Vagina (tissue), 2 donors: ENCODE measurements around the gene AHI1. TPM values are rescaled to one million over a fixed set of nuclear protein-coding genes. Genes with fewer than 3 reads are reported as not detected.

Source experiments
- DNase-seq, 2 donors: peaks; one replicate each; pipeline ENCODE4 v3.0.0-alpha.2; 2017; ENCODE audit errors: extremely low spot score in 2 of 2
- H3K27ac ChIP-seq: fragments of 200-600 bp; sonication (generic); one replicate; pipeline ENCODE4 v1.5.1; 2019
- H3K27me3 ChIP-seq: fragments of 200-600 bp; sonication (generic); one replicate; pipeline ENCODE4 v1.5.1; 2019
- H3K36me3 ChIP-seq, 2 donors: fragments of 200-600 bp; sonication (generic); one replicate each; pipeline ENCODE4 v1.5.1; 2017 to 2019
- H3K4me1 ChIP-seq: fragments of 200-600 bp; sonication (generic); one replicate; pipeline ENCODE4 v1.5.1; 2019
- H3K4me3 ChIP-seq, 2 donors: fragments of 200-600 bp; sonication (generic); 1 replicate in 1 of 2; 2 replicates in 1 of 2; pipeline ENCODE4 v1.5.1; 2016 to 2019
- H3K9me3 ChIP-seq: fragments of 200-600 bp; sonication (generic); one replicate; pipeline ENCODE4 v1.5.1; 2019
- POLR2A ChIP-seq, 2 donors: fragments of 450-650 bp; IDR thresholded peaks; one replicate each; pipeline ENCODE4 v1.6.1; 2017; ENCODE audit warnings: antibody characterized with exemption in 2 of 2, mild to moderate bottlenecking in 2 of 2, moderate library complexity in 2 of 2
- POLR2AphosphoS5 ChIP-seq, 2 donors: sonication (generic); formaldehyde crosslinking; IDR thresholded peaks; one replicate each; pipeline ENCODE4 v1.9.0; 2017; ENCODE audit warnings: antibody characterized with exemption in 2 of 2, mild to moderate bottlenecking in 2 of 2, low read depth in 1 of 2; ENCODE audit not compliant: insufficient read depth in 1 of 2
- intact Hi-C: fragments of 100-400 bp; cut with DNase I; formaldehyde crosslinking; loops from one replicate; pipeline ENCODE4 v1.15.1; 2023
- microRNA-seq: library from miRNA; unstranded; fragments of <30 nt; microRNA quantifications from one replicate; pipeline ENCODE4, GENCODE V29; 2017; ENCODE audit warnings: borderline number of aligned reads, borderline replicate concordance
- small RNA-seq: library from RNA; depleted of rRNA; stranded (forward); fragments of <200 nt; gene quantifications from one replicate; pipeline ENCODE3, GENCODE V24; 2016
- total RNA-seq: library from RNA; depleted of rRNA; stranded (reverse); fragments of >200 nt; gene quantifications from one replicate; pipeline ENCODE4 v1.2.3, GENCODE V29; 2016
- TF ChIP-seq, protein P1 (sequence below), 3 experiments: fragments of 450-650 bp in 2 of 3; fragments of 200-600 bp in 1 of 3; sonication (generic) in 1 of 3; IDR thresholded peaks; one replicate each; pipeline ENCODE4 v1.5.1; 2017 to 2019; ENCODE audit warnings: antibody characterized with exemption in 3 of 3, mild to moderate bottlenecking in 2 of 3, moderate library complexity in 2 of 3

AHI1 gene
- total RNA-seq, 1 donor from 2014 or later: 28.7 TPM

DNA sequence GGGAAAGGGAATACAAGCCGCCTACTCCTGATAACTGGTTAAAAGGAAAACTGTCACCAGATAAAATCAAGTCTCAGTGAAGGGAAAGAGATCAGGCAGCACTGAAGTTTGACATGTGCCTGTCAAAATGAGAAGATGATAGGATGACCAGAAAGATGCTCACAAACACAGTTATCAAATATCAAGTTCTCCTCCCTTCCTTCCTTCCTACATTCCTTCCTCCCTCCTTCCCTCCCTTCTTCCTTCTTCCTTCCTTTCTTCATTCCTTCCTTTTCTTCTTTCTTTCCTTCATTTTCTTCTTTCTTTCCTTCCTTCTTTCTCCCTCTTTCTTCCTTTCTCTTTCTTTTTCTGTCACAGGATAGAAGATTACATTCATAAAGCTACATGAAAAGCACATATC lies 261.2 kb downstream of the AHI1 start:
- Histone ChIP-seq H3K9me3 (no peaks in the 10 kb centered on the region), H3K4me1 (no peaks in the 10 kb centered on the region)
- intact Hi-C loops: no loop called here

GRCh38 chr6:135235716-135236115 lies 261.8 kb downstream of the AHI1 start:
- intact Hi-C loops: no loop called here
- Histone ChIP-seq H3K9me3 (no peaks in the 10 kb centered on the region), H3K27ac (no peak overlapping the region), H3K4me3 (no peak overlapping the region), H3K36me3 (no peaks in the 10 kb centered on the region), H3K4me1 (no peaks in the 10 kb centered on the region), H3K27me3 (no peaks in the 10 kb centered on the region)
- no peak for DNase-seq
- TF ChIP-seq POLR2AphosphoS5 (IDR thresholded peaks at IDR 0.05; ENCODE audit: insufficient read depth in 1 of 2, low read depth in 1 of 2) (no peak), POLR2A (IDR thresholded peaks at IDR 0.05) (no peak)
- TF ChIP-seq, protein P1, sequence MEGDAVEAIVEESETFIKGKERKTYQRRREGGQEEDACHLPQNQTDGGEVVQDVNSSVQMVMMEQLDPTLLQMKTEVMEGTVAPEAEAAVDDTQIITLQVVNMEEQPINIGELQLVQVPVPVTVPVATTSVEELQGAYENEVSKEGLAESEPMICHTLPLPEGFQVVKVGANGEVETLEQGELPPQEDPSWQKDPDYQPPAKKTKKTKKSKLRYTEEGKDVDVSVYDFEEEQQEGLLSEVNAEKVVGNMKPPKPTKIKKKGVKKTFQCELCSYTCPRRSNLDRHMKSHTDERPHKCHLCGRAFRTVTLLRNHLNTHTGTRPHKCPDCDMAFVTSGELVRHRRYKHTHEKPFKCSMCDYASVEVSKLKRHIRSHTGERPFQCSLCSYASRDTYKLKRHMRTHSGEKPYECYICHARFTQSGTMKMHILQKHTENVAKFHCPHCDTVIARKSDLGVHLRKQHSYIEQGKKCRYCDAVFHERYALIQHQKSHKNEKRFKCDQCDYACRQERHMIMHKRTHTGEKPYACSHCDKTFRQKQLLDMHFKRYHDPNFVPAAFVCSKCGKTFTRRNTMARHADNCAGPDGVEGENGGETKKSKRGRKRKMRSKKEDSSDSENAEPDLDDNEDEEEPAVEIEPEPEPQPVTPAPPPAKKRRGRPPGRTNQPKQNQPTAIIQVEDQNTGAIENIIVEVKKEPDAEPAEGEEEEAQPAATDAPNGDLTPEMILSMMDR (IDR thresholded peaks at IDR 0.05): no peak

More for the DNA sequence above, 261.2 kb downstream of the AHI1 start:
- Histone ChIP-seq H3K4me3 (no peak overlapping the region), H3K36me3 (no peaks in the 10 kb centered on the region), H3K27ac (no peak overlapping the region), H3K27me3 (no peaks in the 10 kb centered on the region)
- DNase-seq: no peak
- TF ChIP-seq, protein P1 (IDR thresholded peaks at IDR 0.05): no peak
- TF ChIP-seq POLR2A (IDR thresholded peaks at IDR 0.05) (no peak), POLR2AphosphoS5 (IDR thresholded peaks at IDR 0.05; ENCODE audit: insufficient read depth in 1 of 2, low read depth in 1 of 2) (no peak)

DNA sequence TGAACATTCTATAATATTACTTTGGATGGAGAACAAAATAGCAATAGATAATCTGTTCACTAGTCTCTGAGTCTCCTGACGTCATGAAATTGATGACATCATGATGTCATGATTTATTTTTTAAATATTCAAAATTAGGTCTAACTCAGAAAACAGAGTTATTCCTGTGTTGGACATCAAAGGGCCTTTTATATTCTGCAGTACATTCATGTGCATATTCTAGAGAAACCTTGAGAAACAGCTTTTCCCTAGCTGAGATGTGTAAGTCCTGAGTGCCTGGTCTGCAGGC lies 263.1 kb downstream of the AHI1 start:
- Histone ChIP-seq H3K4me3 (no peak overlapping the region), H3K36me3 (no peaks in the 10 kb centered on the region), H3K27ac (no peak overlapping the region), H3K9me3 (no peaks in the 10 kb centered on the region), H3K4me1 (no peaks in the 10 kb centered on the region), H3K27me3 (no peaks in the 10 kb centered on the region)
- intact Hi-C loops: no loop called here
- no peak for DNase-seq
- TF ChIP-seq, protein P1 (IDR thresholded peaks at IDR 0.05): no peak
- TF ChIP-seq POLR2A (IDR thresholded peaks at IDR 0.05) (no peak), POLR2AphosphoS5 (IDR thresholded peaks at IDR 0.05; ENCODE audit: insufficient read depth in 1 of 2, low read depth in 1 of 2) (no peak)

GRCh38 chr6:135233686-135234491 lies 263.7 kb downstream of the AHI1 start:
- no peaks in the 10 kb centered on the region for H3K9me3 ChIP-seq
- H3K27ac ChIP-seq: no peak overlapping the region
- intact Hi-C loops: no loop called here
- no peaks in the 10 kb centered on the region for H3K36me3 ChIP-seq
- TF ChIP-seq POLR2A (IDR thresholded peaks at IDR 0.05) (no peak), POLR2AphosphoS5 (IDR thresholded peaks at IDR 0.05; ENCODE audit: insufficient read depth in 1 of 2, low read depth in 1 of 2) (no peak)
- TF ChIP-seq, protein P1 (IDR thresholded peaks at IDR 0.05): no peak
- no peak for DNase-seq
- H3K27me3 ChIP-seq: no peaks in the 10 kb centered on the region
- H3K4me3 ChIP-seq: no peak overlapping the region
- H3K4me1 ChIP-seq: no peaks in the 10 kb centered on the region

Small RNAs within 50 kb of the gene (microRNA-seq; reads per million reads assigned to microRNA genes)
- gene MIR548A2: not detected

Small RNAs within 50 kb of the gene (small RNA-seq; reads per million reads assigned to genes)
- gene MIR548A2 (not detected), gene RF00019 (not detected)
